HepG2 (cell line): ENCODE results near the gene SRC. TPM values are rescaled to one million over a fixed set of nuclear protein-coding genes. Genes with fewer than 3 reads are reported as not detected.

Experiments used
- DR1 ChIP-seq: sonication (generic); formaldehyde crosslinking; IDR thresholded peaks from 2 replicates; pipeline ENCODE4 v1.8.0; 2021; ENCODE audit warnings: mild to moderate bottlenecking, missing genetic modification reagents, inconsistent platforms
- FOXA3 ChIP-seq: IDR thresholded peaks from 2 replicates; pipeline ENCODE4 v1.6.1; 2016; ENCODE audit warnings: missing genetic modification reagents, missing compliant biosample characterization
- FOXO1 ChIP-seq: sonication (generic); formaldehyde crosslinking; IDR thresholded peaks from 2 replicates; pipeline ENCODE4 v1.4.0; 2020; ENCODE audit warnings: missing genetic modification reagents
- FOXP4 ChIP-seq: sonication (generic); formaldehyde crosslinking; IDR thresholded peaks from 2 replicates; pipeline ENCODE4 v1.4.0; 2020; ENCODE audit warnings: missing genetic modification reagents
- HDAC1 ChIP-seq: sonication (generic); formaldehyde crosslinking; IDR thresholded peaks from 2 replicates; pipeline ENCODE4 v1.5.1; 2020; ENCODE audit warnings: mild to moderate bottlenecking, missing genetic modification reagents
- KAT7 ChIP-seq: IDR thresholded peaks from 2 replicates; pipeline ENCODE4 v1.6.1; 2018; ENCODE audit warnings: borderline replicate concordance, missing compliant biosample characterization
- KLF11 ChIP-seq: IDR thresholded peaks from 2 replicates; pipeline ENCODE4 v1.6.1; 2016; ENCODE audit warnings: missing compliant biosample characterization
- KLF9 ChIP-seq: IDR thresholded peaks from 2 replicates; pipeline ENCODE4 v1.6.1; 2016; ENCODE audit warnings: low read depth
- MBNL3 ChIP-seq: fragments of 250-450 bp; sonication (Bioruptor Pico); conservative IDR thresholded peaks from 2 replicates; pipeline ENCODE4 v1.8.0; 2022; ENCODE audit warnings: mild to moderate bottlenecking, inconsistent platforms
- NFYC ChIP-seq: IDR thresholded peaks from 2 replicates; pipeline ENCODE4 v1.6.1; 2016; ENCODE audit warnings: missing genetic modification reagents, missing compliant biosample characterization
- NR2F6 ChIP-seq, 2 experiments: IDR thresholded peaks; 2 replicates each; pipeline ENCODE4 v1.6.1; 2016; ENCODE audit warnings: antibody characterized with exemption in 1 of 2, mild to moderate bottlenecking in 1 of 2
- PPARG ChIP-seq: conservative IDR thresholded peaks from 2 replicates; pipeline ENCODE4 v1.6.1; 2016; ENCODE audit warnings: missing biosample characterization, missing genetic modification reagents
- SOX6 ChIP-seq, 2 experiments: fragments of 450-650 bp in 1 of 2; sonication (generic) in 1 of 2; formaldehyde crosslinking in 1 of 2; IDR thresholded peaks; 2 replicates each; pipeline versions ENCODE4 v1.4.0 to v1.6.1; 2017 to 2020; ENCODE audit warnings: antibody characterized with exemption in 1 of 2, mild to moderate bottlenecking in 1 of 2, missing genetic modification reagents in 1 of 2
- TEAD2 ChIP-seq: sonication (generic); formaldehyde crosslinking; IDR thresholded peaks from 2 replicates; pipeline ENCODE4 v1.9.0; 2021; ENCODE audit warnings: missing genetic modification reagents
- ZBTB7A ChIP-seq: sonication (generic); formaldehyde crosslinking; IDR thresholded peaks from 2 replicates; pipeline ENCODE4 v1.8.0; 2022; ENCODE audit warnings: mild to moderate bottlenecking, missing genetic modification reagents
- ZFYVE20 ChIP-seq: sonication (generic); formaldehyde crosslinking; IDR thresholded peaks from 2 replicates; pipeline ENCODE4 v1.8.0; 2023; ENCODE audit warnings: low read depth, mild to moderate bottlenecking, moderate library complexity, missing genetic modification reagents, borderline replicate concordance
- ZMYM4 ChIP-seq: sonication (generic); formaldehyde crosslinking; IDR thresholded peaks from 2 replicates; pipeline ENCODE4 v1.8.1; 2023; ENCODE audit warnings: mild to moderate bottlenecking, missing genetic modification reagents
- ZNF260 ChIP-seq: sonication (generic); formaldehyde crosslinking; IDR thresholded peaks from 2 replicates; pipeline ENCODE4 v1.4.0; 2020; ENCODE audit warnings: missing genetic modification reagents, low read depth, mild to moderate bottlenecking, borderline replicate concordance
- ZNF263 ChIP-seq: sonication (generic); formaldehyde crosslinking; IDR thresholded peaks from 2 replicates; pipeline ENCODE4 v1.4.0; 2020; ENCODE audit warnings: missing genetic modification reagents
- ZNF547 ChIP-seq: sonication (generic); formaldehyde crosslinking; IDR thresholded peaks from 2 replicates; pipeline ENCODE4 v1.5.1; 2020; ENCODE audit warnings: mild to moderate bottlenecking, missing genetic modification reagents
- ZNF570 ChIP-seq: sonication (generic); formaldehyde crosslinking; IDR thresholded peaks from 2 replicates; pipeline ENCODE4 v1.4.0; 2020; ENCODE audit warnings: mild to moderate bottlenecking, missing genetic modification reagents, borderline replicate concordance
- ZNF619 ChIP-seq: sonication (generic); formaldehyde crosslinking; IDR thresholded peaks from 2 replicates; pipeline ENCODE4 v1.4.0; 2020; ENCODE audit warnings: mild to moderate bottlenecking, missing genetic modification reagents
- ZZZ3 ChIP-seq: sonication (generic); formaldehyde crosslinking; IDR thresholded peaks from 2 replicates; pipeline ENCODE4 v1.4.0; 2020; ENCODE audit warnings: missing genetic modification reagents, mild to moderate bottlenecking, borderline replicate concordance
- polyA plus RNA-seq, 8 experiments: library from polyadenylated mRNA; depleted of rRNA in 3 of 8; stranded (reverse) in 7 of 8; unstranded in 1 of 8; fragments of >200 nt; fragmentation: Illumina TruSeq in 4 of 8; extraction: Trizol in 4 of 8; gene quantifications; 2 replicates each; pipeline versions ENCODE4 v1.2.1 to v1.2.3, GENCODE V29; 2011 to 2016; ENCODE audit warnings: low read depth in 4 of 8, missing spikeins in 1 of 8, mixed read lengths in 1 of 8; ENCODE audit not compliant: insufficient read depth in 1 of 8
- total RNA-seq, 5 experiments: library from RNA; depleted of rRNA; stranded (reverse); fragments of >200 nt; fragmentation: Illumina TruSeq; extraction: Trizol; gene quantifications; 2 replicates each; pipeline ENCODE4 v1.2.3, GENCODE V29; 2016; ENCODE audit warnings: low read depth in 1 of 5
- TF ChIP-seq, protein P1 (sequence below): sonication (generic); formaldehyde crosslinking; IDR thresholded peaks from 2 replicates; pipeline ENCODE4 v1.8.1; 2022; ENCODE audit warnings: low read depth, mild to moderate bottlenecking, missing genetic modification reagents
- TF ChIP-seq, protein P2 (sequence below): sonication (generic); formaldehyde crosslinking; IDR thresholded peaks from 2 replicates; pipeline ENCODE4 v1.4.0; 2020; ENCODE audit warnings: missing genetic modification reagents

SRC gene
- total and polyA plus RNA-seq, 2 of the 13 experiments (the other 11 are each of a cell fraction or from before 2014, with no cell fraction given) = 54.7 to 192 TPM

DNA sequence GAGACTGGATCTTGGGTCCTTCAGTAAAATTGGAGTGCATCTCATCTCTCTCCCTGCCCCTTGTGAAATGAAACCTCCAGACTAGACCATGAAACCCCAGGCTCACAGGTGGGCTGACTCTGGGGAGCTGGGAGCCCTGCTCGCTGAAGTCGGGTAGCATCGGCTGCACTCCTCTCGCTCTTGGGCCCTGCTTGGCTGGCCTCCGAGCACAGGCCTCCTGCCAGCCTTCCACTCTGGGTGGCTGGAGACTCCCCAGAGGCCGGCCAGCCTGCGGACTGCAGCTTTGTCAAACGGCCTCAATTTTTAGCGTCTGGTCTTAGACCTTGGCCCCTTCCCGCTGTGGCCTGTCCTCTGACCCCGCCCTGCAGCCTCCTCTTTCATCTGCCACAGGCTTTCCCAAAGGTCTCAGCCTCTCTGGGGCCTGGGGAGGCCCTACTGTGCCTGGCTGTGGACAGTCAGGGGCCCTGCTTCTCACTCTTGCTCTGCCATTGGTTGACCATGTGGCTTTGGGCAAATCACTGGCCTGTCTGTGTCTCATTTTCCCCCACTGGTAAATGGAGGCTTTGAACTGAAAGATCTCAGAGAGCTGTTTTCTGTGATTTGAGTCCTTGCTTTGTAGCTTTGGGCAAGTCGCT is 45.1 kb downstream of the SRC start (continued):
- TF ChIP-seq SOX6 (IDR thresholded peaks at IDR 0.05) (no peak), SOX6 (CRISPR knock-in tag; IDR thresholded peaks at IDR 0.05) (peak; percentile 87), ZNF547 (peak; percentile 77; the same call in 1 of the 2 replicates), TEAD2 (CRISPR knock-in tag) (no peak), KLF9 (no peak; the same call in 1 of the 2 replicates), FOXO1 (CRISPR knock-in tag) (peak; percentile 75; the same call in 1 of the 2 replicates), MBNL3 (CRISPR knock-in tag) (no peak), ZNF260 (CRISPR knock-in tag) (0 out of 2 replicates have a peak, but pooled peaks have one; percentile 21), NR2F6 (IDR thresholded peaks at IDR 0.05) (peak; percentile 98), NR2F6 (CRISPR knock-in tag; IDR thresholded peaks at IDR 0.05) (peak; percentile 98), KLF11 (CRISPR knock-in tag) (peak; percentile 75; the same call in 1 of the 2 replicates), ZMYM4 (CRISPR knock-in tag) (peak; percentile 93), ZNF570 (CRISPR knock-in tag) (0 out of 2 replicates have a peak, but pooled peaks have one; percentile 65), HDAC1 (peak; percentile 87), ZZZ3 (CRISPR knock-in tag) (peak; percentile 77; the same call in 1 of the 2 replicates), PPARG (peak; percentile 76), ZBTB7A (CRISPR knock-in tag) (peak; percentile 73), FOXP4 (CRISPR knock-in tag) (peak; percentile 78), ZFYVE20 (no peak), NFYC (CRISPR knock-in tag) (peak; percentile 74), KAT7 (peak; percentile 79; the same call in 1 of the 2 replicates), ZNF263 (peak; percentile 67), FOXA3 (CRISPR knock-in tag) (peak; percentile 80), DR1 (peak; percentile 77; the same call in 1 of the 2 replicates), ZNF619 (CRISPR knock-in tag) (peak; percentile 91)
- TF ChIP-seq, protein P1, sequence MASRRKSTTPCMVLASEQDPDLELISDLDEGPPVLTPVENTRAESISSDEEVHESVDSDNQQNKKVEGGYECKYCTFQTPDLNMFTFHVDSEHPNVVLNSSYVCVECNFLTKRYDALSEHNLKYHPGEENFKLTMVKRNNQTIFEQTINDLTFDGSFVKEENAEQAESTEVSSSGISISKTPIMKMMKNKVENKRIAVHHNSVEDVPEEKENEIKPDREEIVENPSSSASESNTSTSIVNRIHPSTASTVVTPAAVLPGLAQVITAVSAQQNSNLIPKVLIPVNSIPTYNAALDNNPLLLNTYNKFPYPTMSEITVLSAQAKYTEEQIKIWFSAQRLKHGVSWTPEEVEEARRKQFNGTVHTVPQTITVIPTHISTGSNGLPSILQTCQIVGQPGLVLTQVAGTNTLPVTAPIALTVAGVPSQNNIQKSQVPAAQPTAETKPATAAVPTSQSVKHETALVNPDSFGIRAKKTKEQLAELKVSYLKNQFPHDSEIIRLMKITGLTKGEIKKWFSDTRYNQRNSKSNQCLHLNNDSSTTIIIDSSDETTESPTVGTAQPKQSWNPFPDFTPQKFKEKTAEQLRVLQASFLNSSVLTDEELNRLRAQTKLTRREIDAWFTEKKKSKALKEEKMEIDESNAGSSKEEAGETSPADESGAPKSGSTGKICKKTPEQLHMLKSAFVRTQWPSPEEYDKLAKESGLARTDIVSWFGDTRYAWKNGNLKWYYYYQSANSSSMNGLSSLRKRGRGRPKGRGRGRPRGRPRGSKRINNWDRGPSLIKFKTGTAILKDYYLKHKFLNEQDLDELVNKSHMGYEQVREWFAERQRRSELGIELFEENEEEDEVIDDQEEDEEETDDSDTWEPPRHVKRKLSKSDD (CRISPR knock-in tag) = 0 out of 2 replicates have a peak, but pooled peaks have one; percentile 11
- TF ChIP-seq, protein P2, sequence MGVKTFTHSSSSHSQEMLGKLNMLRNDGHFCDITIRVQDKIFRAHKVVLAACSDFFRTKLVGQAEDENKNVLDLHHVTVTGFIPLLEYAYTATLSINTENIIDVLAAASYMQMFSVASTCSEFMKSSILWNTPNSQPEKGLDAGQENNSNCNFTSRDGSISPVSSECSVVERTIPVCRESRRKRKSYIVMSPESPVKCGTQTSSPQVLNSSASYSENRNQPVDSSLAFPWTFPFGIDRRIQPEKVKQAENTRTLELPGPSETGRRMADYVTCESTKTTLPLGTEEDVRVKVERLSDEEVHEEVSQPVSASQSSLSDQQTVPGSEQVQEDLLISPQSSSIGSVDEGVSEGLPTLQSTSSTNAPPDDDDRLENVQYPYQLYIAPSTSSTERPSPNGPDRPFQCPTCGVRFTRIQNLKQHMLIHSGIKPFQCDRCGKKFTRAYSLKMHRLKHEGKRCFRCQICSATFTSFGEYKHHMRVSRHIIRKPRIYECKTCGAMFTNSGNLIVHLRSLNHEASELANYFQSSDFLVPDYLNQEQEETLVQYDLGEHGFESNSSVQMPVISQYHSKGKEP = no peak; the same call in 1 of the 2 replicates
